Hindlimb muscle (tissue), 1 donor: ENCODE measurements around the gene SPP1. TPM values are rescaled to one million over a fixed set of nuclear protein-coding genes. Genes with fewer than 3 reads are reported as not detected.
A peak's percentile ranks its signal among the peaks of the same experiment; 100 is the strongest.
"Not testable (repeated sequence)": the region's sequence is repeated elsewhere in the genome, so short reads cannot be mapped to it uniquely, and the experiment has no call there.

ENCODE experiments used
- DNase-seq: peaks from one replicate; pipeline ENCODE4 v3.0.0-alpha.2; 2013
- polyA plus RNA-seq: library from polyadenylated mRNA; unstranded; fragments of 120-200 nt; gene quantifications from one replicate; pipeline ENCODE4 v1.2.1, GENCODE V29; 2013; ENCODE audit not compliant: insufficient read length

Gene SPP1
- 196 TPM for polyA plus RNA-seq

DNA sequence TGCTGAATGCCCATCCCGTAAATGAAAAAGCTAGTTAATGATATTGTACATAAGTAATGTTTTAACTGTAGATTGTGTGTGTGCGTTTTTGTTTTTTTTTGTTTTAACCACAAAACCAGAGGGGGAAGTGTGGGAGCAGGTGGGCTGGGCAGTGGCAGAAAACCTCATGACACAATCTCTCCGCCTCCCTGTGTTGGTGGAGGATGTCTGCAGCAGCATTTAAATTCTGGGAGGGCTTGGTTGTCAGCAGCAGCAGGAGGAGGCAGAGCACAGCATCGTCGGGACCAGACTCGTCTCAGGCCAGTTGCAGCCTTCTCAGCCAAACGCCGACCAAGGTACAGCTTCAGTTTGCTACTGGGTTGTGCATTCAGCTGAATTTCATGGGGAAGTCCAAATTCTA lies at the start of gene SPP1:
Gene SPP1 (plus strand): TSS at position 249 of the 400 bp plus-strand sequence. CDS start 1,182 bp downstream, outside the sequence.
- DNase-seq = peak; percentile 30

DNA sequence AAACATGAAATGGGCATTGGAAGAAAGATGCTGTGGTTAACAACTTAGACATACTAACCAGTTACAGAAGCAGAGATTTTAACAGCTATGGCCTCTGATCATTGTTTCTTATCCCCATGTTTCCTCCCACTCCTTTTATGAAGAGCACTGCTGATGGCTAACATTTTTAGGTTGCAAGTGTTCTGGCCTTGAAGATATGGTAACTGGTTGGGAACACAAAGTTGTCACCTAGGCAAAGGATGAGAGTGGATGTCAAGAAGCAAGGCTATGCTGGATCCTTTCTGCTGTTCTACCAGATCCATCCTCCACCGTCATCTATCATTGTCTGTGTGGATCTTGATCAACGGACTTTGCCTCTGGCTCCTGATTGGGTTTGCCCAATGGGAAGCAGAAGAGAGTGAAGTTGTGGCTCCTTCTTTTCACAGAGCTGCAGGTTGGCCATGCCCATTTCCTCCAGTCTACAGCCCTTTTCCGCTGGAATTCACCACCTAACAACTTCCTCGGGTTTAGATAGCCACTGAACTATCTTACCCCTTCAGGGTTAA lies 48.9 kb upstream of the SPP1 start:
- no peak for DNase-seq

DNA sequence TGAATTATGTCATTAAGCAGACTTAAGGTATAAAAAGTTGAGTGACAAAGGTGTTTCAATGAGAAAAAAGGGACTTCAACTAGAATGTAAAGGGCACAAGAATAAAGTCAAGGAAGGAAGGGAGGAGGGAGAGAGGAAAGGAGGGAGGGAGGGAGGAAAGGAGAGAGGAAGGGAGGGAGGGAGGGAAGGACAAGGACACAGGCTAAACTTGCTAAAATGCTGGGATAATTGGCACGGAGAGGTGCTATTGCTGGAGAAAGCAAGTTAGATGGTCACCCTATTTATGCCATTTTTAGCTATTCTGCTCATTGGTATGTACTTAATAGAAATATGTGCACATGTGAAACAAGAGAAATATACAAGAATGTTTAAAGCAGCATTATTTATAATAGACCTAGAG lies 44.9 kb upstream of the SPP1 start:
- DNase-seq = no peak

DNA sequence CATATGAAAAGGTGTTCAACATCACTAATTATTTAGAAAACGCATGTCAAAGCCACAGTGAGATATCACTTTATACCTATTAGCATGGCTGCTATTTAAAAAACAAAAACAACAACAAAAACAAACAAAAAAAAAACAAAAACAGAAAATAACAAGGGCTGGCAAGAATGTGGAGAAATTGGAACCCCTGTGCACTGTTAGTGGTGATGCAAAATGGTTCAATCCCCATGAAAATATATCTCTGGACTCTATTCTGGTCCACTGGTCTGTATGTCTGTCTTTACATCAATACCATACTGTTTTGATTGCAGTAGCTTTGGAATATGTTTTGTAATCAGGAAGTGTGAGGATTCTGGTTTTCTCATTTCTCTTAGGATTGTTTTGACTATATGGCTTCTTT lies 43.6 kb upstream of the SPP1 start:
- DNase-seq = no peak

DNA sequence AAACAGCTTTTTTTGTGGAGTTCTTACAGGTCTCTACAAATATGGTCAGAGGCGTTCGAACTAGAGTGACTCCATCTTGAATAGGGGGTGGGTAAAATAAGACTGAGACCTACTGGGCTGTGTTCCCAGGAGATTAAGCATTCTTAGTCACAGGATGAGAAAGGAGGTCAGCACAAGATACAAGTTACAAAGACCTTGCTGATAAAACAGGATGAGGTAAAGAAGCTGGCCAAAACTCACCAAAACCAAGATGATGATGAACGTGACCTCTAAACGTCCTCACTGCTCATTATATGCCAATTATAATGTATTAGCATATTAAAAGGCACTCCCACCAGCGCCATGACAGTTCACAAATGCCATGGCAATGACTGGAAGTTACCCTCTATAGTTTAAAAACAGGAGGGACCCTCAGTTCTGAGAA lies 42.8 kb upstream of the SPP1 start:
- DNase-seq = no peak

DNA sequence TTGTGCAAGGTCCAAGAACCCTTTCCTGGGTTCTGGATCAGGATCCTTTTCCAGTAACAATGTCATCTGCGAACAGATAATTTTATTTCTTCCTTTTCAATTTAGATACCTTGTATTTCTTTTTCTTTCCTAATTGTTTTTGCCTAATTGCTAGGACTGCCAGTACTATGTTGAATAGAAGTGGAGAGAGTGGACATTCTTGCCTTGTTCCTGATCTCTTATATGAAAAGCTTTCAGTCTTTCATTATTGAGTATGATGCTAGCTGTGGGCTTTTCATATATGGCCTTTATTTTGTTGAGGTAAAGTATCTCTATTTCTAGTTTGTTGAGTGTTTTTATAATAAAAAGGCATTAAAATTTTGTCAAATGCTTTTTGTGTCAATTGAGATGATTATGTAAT lies 42.2 kb upstream of the SPP1 start:
- no peak for DNase-seq

DNA sequence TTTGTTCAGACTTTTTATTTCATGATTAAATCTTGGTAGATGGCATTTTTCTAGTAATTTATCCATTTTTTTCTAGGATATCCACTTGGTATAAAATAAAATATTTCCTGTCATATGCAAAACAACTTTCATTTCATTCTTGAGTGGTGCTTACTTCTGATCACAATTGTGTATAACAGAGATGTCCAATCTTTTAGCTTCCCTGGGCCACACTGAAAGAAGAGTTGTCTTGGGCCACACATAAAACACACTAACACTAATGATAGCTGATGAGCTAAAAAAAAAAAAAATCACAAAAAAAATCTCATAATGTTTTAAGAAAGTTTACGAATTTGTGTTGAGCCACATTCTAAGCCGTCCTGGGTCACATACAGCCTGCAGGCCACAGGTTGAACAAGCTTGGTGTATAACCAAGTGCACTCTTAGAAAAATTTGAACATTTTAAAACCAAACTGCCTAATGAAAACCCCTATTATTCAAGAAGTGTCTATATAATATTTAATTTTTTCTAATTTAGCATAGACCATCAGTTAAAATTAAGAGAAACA lies 41.3 kb upstream of the SPP1 start:
- no peak for DNase-seq

DNA sequence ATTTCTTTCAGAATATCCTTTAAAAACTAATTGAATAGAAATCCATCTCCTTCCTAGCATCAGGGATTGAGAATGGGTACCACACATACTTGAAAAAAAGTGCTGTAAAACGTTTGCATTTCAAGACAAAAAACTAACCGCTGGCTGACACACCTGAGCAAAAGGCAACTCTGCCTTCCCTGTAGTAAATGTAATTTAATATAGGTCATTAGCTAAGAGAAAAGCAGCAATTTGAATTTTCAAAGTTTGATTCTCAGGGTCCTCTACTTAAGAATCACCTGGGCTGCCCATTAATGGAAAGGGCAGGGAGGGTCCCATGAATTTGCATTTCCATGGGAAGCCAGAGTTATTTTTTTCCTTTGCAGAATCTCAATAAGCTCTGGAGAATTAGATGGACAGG lies 40.5 kb upstream of the SPP1 start:
- no peak for DNase-seq

DNA sequence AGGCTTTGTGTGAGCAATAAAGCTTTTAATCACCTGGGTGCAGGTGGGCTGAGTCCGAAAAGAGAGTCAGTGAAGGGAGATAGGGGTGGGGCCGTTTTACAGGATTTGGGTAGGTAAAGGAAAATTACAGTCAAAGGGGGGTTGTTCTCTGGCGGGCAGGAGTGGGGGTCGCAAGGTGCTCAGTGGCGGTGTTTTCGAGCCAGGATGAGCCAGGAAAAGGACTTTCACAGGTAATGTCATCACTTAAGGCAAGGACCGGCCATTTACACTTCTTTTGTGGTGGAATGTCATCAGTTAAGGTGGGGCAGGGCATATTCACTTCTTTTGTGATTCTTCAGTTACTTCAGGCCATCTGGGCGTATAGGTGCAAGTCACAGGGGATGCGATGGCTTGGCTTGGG lies 39.6 kb upstream of the SPP1 start:
- not testable (repeated sequence) for DNase-seq

DNA sequence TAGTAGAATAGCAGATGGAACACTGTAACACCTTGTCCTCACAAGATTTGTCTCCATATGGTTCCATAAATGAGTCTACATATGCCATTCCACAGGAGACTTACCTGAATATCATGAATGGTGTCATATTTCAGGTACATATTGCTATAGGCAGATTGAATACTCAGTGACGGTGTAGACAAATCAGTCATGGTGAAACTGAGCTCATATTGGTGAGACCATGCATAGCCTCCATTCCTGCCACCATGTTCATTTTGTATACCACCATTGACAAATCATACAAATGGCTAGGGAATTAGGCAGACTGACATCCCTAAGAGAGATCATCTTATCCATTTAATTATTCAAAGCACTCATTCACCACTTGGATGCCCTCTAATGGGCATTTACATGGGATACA lies 38.0 kb upstream of the SPP1 start:
- no peak for DNase-seq

DNA sequence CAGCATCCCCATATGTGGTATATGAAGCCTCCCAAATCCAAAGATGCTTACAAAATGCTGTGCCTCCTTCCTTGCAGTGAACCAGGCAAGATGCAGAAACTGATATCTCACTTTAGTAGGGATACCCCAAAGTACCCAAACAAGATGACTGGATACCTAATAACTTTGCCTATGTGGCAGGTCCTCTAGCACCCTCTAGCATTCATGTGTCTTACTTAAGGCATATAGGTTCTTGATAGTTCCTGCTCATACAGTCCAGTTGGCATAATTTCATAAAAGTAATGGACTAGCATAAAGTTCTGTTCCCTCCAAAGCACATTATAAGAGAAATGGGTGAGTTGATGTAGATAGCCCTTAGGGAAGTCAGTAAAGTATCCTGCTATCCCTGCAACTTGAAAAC lies 36.8 kb upstream of the SPP1 start:
- no peak for DNase-seq

DNA sequence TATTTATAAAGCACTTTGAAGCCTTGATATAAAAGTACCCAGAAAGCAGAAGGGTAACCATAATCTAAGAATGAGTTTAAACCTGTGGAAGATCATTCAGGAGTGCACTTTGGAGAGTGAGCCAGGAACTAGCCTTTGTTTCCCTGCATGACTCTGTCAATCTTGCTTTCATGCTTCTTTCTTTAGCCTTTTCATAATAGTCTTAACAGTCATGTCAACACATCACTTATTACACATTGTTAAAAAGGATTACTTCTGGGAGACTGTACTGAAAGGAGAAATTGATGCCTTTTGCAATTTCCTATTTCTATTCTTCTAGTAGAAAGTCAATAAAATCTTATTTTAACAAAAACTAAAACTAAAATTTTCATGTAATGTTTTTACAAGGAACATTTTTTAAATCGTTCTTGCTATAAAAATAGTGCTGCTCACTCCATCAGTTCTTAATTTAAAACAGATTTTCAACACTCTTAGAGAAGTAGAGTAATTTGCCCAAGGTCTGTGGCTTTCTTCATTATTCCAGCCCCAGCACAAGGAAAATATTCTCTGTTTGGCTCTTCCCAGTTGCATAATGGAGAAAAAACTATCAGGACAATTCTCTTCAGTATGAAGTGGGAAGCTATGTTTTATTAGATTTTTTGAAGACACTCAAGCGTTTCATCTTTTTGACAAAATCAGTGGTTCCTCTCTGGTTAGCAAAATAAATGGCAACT lies 35.4 kb upstream of the SPP1 start:
- DNase-seq = no peak

DNA sequence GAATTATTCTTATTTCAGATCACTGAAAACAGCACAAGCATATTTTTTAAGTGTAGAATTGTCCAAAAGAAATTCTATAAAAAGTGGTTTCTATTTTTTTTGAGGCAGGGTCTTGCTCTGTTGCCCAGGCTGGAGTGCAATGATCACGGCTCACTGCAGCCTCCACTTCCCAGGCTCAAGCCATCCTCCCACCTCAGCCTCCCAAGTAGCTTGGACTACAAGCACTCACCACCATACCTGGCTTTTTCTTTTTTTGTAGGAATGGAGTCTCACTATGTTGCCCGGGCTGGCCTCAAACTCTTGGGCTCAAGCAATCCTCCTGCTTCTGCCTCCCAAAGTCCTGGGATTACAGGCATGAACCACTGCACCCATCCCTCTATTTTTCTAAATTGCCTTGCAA lies 34.7 kb upstream of the SPP1 start:
- DNase-seq = not testable (repeated sequence)

DNA sequence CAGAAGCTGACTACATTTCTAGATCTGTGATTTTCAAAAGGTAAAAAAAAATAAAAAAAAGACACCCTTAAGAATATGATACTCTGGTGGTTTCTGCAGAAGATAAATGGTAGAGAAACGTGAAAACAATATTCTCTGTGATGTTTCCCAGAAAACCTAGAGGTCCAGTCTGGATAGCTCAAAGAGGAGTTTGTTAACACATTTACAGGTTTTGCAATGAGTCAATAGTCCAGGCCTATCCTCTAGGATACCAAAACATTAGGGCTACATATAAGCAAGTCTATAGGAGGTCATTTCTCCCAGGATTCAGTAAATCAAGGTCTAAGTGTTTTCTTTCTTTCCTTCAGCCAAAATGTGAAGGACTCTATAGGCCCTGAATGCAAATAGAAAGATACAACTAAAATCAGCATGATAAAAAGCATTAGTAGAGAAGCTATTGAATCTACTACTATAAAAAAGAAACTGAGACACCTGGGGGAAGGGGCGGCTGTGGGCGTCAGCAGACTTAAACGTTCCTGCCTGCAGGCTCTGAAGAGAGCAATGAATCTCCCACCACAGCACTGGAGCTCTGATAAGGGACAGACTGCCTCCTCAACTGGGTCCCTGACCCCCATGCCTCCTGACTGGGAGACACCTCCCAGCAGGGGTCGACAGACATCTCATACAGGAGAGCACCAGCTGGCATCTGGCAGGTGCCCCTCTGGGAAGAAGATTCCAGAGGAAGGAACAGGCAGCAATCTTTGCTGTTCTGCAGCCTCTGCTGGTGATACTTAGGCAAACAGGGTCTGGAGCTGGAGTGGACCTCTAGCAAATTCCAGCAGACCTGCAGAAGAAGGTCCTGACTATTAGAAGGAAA lies 33.7 kb upstream of the SPP1 start:
- no peak for DNase-seq

DNA sequence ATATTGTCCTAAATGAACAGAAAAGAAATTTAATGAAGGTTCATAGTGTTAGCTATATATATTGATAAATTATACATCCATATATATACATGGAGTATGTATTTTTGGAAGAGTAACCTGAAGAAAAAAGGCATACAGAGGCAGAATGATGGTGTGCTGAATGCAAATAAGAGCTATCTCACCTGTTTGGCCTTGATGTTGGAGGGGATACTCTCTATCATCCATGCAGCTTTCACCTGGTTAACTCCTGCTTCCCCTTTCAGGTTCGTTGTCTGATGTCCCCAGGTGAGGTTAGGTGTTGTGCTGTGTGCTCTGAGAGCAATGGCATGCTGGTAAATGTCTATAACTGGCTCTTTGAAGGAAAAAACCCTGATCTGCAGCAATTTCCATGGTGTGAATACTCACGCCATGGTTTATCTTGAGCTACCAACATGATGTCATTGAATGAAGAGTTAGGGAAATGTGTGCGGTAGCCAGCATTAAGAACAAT lies 31.8 kb upstream of the SPP1 start:
- DNase-seq = no peak

DNA sequence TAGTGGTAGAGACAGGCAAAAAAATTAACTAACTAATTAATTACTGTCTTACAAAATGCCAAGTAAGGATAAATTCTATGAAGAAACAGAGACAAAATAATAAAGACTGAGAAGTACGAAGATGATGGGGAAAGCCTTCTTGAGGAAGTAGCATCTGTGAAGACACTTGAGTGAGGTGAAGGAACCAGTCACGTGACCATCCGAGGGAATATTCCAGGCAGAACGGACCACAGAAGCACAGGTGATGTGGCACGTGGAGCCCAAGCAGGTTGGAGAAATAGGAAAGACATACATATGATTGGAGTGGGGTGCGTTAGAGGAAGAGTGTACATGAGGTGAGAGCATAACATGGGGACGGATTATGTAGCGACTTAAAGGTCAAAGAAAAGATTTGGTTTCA lies 30.5 kb upstream of the SPP1 start:
- no peak for DNase-seq

DNA sequence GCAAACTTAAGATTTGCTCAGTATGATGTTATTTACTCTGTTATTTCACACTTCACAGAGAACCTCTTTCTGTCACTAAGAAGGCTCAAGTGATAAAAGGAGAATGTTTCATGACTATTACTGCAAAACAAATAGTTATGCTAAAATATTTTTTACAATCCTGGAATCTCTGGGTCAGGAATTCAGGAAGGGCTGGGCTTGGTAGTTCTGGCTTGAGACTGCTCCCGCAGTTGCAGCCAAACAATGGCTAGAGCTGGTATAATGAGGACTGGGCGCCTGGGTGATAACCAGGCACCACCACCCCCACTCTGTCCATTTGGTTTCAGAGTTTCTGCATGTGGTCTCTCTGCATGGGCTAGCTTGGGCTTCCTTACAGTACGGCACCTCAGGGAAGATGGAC lies 28.7 kb upstream of the SPP1 start:
- no peak for DNase-seq

DNA sequence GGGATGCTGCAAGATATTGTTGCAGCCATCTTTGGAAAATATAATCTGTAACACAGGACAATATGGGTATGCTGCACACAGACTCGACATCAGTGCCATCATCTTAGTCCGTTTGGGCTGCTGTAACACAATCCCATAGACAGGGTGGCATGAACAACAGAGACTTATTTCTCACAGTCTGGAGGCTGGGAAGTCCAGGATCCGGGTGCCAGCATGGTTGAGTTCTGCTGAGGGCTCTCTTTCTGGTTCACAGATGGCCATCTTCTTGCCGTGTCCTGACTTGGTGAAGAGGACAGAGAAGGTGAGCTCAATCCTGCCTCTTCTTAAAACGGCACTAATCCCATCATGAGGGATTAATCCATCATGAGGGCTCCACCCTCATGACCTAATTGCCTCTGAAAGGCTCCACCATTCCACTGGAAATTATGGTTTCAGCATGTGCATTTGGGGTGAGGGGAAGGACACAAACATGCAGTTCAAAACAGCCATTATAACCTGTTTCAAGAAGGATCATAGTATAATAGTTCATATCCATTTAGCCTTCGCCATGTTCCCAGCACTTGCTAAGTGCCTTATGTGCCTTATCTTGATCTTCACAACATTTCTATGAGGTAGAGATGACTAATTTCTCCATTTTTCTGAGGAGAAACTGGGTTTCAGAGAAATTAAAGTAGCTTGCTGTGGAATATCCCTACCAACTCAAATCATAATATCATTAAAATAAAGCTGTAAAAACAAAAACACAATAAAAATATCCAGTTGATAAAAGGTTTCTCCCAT lies 27.9 kb upstream of the SPP1 start:
- no peak for DNase-seq

DNA sequence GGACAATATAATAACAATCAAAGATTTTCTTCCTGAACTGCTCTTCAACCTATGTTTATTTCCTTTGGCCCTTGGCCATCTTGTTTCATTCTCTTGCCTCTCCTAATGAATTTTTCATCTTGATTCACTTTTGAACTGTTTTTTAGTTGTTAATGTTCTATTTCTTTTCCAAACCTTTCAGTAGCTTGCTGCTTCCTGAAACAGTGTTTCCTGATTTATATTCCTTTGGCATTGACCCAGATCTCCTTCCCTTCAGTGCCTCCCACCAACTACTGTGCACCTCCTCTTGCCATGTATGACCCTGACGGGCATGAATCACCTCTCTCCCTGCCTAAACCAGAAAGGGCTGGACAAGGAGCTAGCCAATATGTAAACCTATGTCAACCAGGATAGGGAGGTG lies 25.6 kb upstream of the SPP1 start:
- DNase-seq = no peak

DNA sequence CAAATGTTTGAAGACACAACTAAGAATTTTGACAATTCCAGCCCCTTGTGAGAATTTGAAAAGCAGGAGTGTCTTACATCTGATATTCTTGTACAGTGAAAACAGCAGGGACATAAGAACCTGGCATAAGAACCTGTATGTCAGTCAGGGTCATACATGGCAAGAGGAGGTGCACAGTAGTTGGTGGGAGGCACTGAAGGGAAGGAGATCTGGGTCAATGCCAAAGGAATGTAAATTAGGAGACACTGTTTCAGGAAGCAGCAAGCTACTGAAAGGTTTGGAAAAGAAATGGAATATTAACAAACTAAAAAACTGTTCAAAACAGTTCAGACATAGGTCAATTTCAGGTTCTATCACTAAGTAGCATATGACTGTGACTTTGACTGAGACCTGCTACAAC lies 25.0 kb upstream of the SPP1 start:
- DNase-seq = no peak

DNA sequence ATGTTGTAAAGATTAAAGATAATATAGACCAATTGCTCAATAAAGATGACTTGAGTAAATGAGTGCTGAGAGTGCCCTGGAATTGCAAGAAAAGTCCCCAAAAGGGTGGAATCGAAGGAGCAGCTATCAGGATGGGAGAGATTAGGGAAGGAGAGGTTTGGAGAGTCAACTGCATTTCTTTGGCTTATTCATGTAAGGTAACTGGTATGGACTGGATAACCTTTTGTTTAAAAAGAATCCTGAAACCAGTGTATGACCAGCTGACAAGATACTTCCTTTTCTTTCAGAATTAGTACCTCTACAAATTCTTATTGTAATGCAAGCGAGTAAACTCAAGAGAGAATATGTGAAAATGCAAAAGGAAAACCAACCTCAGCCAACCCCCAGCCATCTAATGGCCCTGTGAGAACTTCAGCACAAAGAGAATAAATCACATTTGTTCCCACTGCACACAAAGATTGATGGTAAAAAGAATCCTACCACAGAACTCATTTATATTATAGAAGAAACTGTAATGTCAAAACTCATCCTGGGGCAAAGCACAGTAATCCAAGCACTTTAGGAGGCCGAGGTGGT lies 24.5 kb upstream of the SPP1 start:
- no peak for DNase-seq

DNA sequence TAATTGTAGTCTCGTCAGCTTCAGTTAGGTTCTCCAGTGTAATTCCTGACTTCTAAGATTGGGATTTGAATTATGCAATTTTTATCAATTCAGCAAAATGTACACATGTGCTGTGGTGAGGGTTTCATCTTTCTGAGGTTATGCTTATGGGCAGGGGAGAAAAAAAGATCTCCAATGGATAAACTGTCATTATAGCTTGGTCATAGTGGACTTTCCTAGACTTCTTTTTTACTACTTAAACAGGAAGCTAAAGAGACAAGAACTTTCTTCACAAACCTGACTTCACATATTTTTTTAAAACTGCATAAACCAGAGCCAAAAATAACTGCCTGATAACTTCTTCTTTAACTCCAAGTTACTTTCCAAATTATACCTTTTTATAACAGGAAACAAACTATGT lies 21.7 kb upstream of the SPP1 start:
- DNase-seq = no peak
